IMR-90 (cell line): ENCODE results near the gene RAB38.

Experiments
- BHLHE40 ChIP-seq: fragments of 150-350 bp; IDR thresholded peaks from 2 replicates; pipeline ENCODE4 v1.6.1; 2016; ENCODE audit warnings: mild to moderate bottlenecking, low read depth, low read length
- MAZ ChIP-seq: IDR thresholded peaks from 2 replicates; pipeline ENCODE4 v1.6.1; 2012; ENCODE audit warnings: low read depth, mild to moderate bottlenecking, low read length, improper control_type of control experiment, moderate library complexity, borderline replicate concordance
- POLR2A ChIP-seq: IDR thresholded peaks from 2 replicates; pipeline ENCODE4 v1.6.1; 2012; ENCODE audit warnings: mild to moderate bottlenecking, low read depth, low read length
- RCOR1 ChIP-seq: IDR thresholded peaks from 2 replicates; pipeline ENCODE4 v1.6.1; 2012; ENCODE audit warnings: mild to moderate bottlenecking, low read length, improper control_type of control experiment; ENCODE audit not compliant: insufficient replicate concordance
- TF ChIP-seq, protein P1 (sequence below): conservative IDR thresholded peaks from 2 replicates; pipeline ENCODE4 v1.5.1; 2012; ENCODE audit warnings: mild to moderate bottlenecking, low read depth, low read length, improper control_type of control experiment

GRCh38 chr11:88169471-88169870 is 5.8 kb downstream of the RAB38 start:
- TF ChIP-seq, protein P1, sequence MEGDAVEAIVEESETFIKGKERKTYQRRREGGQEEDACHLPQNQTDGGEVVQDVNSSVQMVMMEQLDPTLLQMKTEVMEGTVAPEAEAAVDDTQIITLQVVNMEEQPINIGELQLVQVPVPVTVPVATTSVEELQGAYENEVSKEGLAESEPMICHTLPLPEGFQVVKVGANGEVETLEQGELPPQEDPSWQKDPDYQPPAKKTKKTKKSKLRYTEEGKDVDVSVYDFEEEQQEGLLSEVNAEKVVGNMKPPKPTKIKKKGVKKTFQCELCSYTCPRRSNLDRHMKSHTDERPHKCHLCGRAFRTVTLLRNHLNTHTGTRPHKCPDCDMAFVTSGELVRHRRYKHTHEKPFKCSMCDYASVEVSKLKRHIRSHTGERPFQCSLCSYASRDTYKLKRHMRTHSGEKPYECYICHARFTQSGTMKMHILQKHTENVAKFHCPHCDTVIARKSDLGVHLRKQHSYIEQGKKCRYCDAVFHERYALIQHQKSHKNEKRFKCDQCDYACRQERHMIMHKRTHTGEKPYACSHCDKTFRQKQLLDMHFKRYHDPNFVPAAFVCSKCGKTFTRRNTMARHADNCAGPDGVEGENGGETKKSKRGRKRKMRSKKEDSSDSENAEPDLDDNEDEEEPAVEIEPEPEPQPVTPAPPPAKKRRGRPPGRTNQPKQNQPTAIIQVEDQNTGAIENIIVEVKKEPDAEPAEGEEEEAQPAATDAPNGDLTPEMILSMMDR = no peak
- TF ChIP-seq POLR2A (no peak), BHLHE40 (no peak), MAZ (no peak), RCOR1 (no peak)
